PC-9 (cell line): Measurements from ENCODE around the gene FST. TPM values are rescaled to one million over a fixed set of nuclear protein-coding genes. Genes with fewer than 3 reads are reported as not detected.

Source experiments
- BruUV-seq: library from RNA; stranded (reverse); fragments of 400-500 nt; replicated peaks from 2 replicates; lab custom pipeline; 2021; lab: Mats Ljungman, UMichigan
- CTCF ChIA-PET: fragments of 300-600 bp; sonication (Branson Sonifier 250); formaldehyde crosslinking; loops from one replicate; lab custom pipeline; 2022; ENCODE audit warnings: antibody characterized with exemption; lab: Charles Lee
- POLR2A ChIA-PET: fragments of 300-600 bp; sonication (Branson Sonifier 250); formaldehyde crosslinking; loops from one replicate; lab custom pipeline; 2022; ENCODE audit warnings: antibody characterized with exemption; ENCODE audit not compliant: unreplicated experiment; lab: Charles Lee
- DNase-seq, 2 experiments: peaks; one replicate each; pipeline versions ENCODE4 v3.0.0 to v3.0.0-alpha.2; 2015 to 2022; ENCODE audit warnings: mixed read lengths in 1 of 2
- H2AFZ ChIP-seq: fragments of 200-600 bp; sonication (generic); 2 replicates; pipeline ENCODE4 v1.8.1; 2017; ENCODE audit warnings: antibody characterized with exemption
- H3F3A ChIP-seq: fragments of 200-600 bp; sonication (generic); 2 replicates; pipeline ENCODE4 v1.8.1; 2017; ENCODE audit warnings: antibody characterized with exemption, mild to moderate bottlenecking, low read depth; ENCODE audit not compliant: insufficient read depth
- H3K27ac ChIP-seq: fragments of 200-600 bp; sonication (generic); 2 replicates; pipeline ENCODE4 v1.6.1; 2016; ENCODE audit warnings: mixed run types
- H3K27me3 ChIP-seq: fragments of 200-600 bp; sonication (generic); 2 replicates; pipeline ENCODE4 v1.6.1; 2016; ENCODE audit warnings: low read depth, mixed run types; ENCODE audit not compliant: insufficient read depth
- H3K36me3 ChIP-seq: fragments of 200-600 bp; sonication (generic); 2 replicates; pipeline ENCODE4 v1.6.1; 2016; ENCODE audit warnings: low read depth, mixed run types
- H3K4me1 ChIP-seq: fragments of 200-600 bp; sonication (generic); replicated peaks from 2 replicates; pipeline ENCODE4 v1.6.1; 2016; ENCODE audit warnings: mixed run types; ENCODE audit not compliant: insufficient read depth
- H3K4me2 ChIP-seq: fragments of 200-600 bp; sonication (generic); 2 replicates; pipeline ENCODE4 v1.6.1; 2017; ENCODE audit warnings: mixed run types
- H3K4me3 ChIP-seq: fragments of 200-600 bp; sonication (generic); 2 replicates; pipeline ENCODE4 v1.6.1; 2016; ENCODE audit warnings: mixed run types
- H3K79me2 ChIP-seq: fragments of 200-600 bp; sonication (generic); 2 replicates; pipeline ENCODE4 v1.6.1; 2017; ENCODE audit warnings: low read depth, mixed run types
- H3K9me2 ChIP-seq: fragments of 200-600 bp; sonication (generic); 2 replicates; pipeline ENCODE4 v1.8.1; 2017; ENCODE audit warnings: mild to moderate bottlenecking; ENCODE audit not compliant: insufficient read depth
- H3K9me3 ChIP-seq: fragments of 200-600 bp; sonication (generic); 2 replicates; pipeline ENCODE4 v1.8.1; 2016; ENCODE audit warnings: low read depth; ENCODE audit not compliant: insufficient read depth
- H4K20me1 ChIP-seq: fragments of 200-600 bp; sonication (generic); 2 replicates; pipeline ENCODE4 v1.8.1; 2017; ENCODE audit not compliant: insufficient read depth
- CTCF ChIP-seq: fragments of 200-600 bp; sonication (generic); conservative IDR thresholded peaks from 2 replicates; pipeline ENCODE4 v1.6.1; 2017; ENCODE audit warnings: mixed run types, antibody characterized with exemption, mild to moderate bottlenecking, moderate library complexity
- EZH2 ChIP-seq: fragments of 200-600 bp; sonication (generic); IDR thresholded peaks from 2 replicates; pipeline ENCODE4 v1.8.0; 2017; ENCODE audit warnings: antibody characterized with exemption, low read depth
- intact Hi-C: fragments of 100-400 bp; cut with micrococcal nuclease; formaldehyde crosslinking; loops from one replicate; pipeline ENCODE4 v1.10.0; 2022; ENCODE audit not compliant: unreplicated experiment
- total RNA-seq: library from RNA; stranded (reverse); gene quantifications from 2 replicates; pipeline ENCODE4 v1.2.3, GENCODE V29; 2021

The FST gene
- total RNA-seq, 1 experiment from 2014 or later = 0.63 TPM

- intact Hi-C loops = loop anchor here (5.0 kb wide), 1 partner anchor 39 kb away; no protein-coding TSS in a partner anchor
- no peak for DNase-seq
- Histone ChIP-seq H3K4me1 (no peaks in the 10 kb centered on the region), H3K9me3 (no peaks in the 10 kb centered on the region; the same call in 1 of the 2 replicates), H3K4me2 (no peak overlapping the region), H2AFZ (no peak overlapping the region), H3K27ac (no peak overlapping the region), H4K20me1 (no peaks in the 10 kb centered on the region), H3K9me2 (peaks cover 4% of the 10 kb centered on the region; the same call in 1 of the 2 replicates), H3K4me3 (no peak overlapping the region), H3F3A (no peaks in the 10 kb centered on the region), H3K27me3 (no peaks in the 10 kb centered on the region), H3K79me2 (no peaks in the 10 kb centered on the region), H3K36me3 (no peaks in the 10 kb centered on the region)
- TF ChIP-seq CTCF = no peak
- no peak for TF ChIP-seq EZH2
- ChIA-PET POLR2A (no interaction called here), CTCF (no interaction called here)
- BruUV-seq = no TSS peak
These were observed 41.6 kb upstream of the FST start for GRCh38 chr5:53438486-53439472.

GRCh38 chr5:53442961-53443360 lies 37.5 kb upstream of the FST start:
- CTCF ChIA-PET = no interaction called here
- no peaks in the 10 kb centered on the region for H4K20me1 ChIP-seq
- POLR2A ChIA-PET = no interaction called here

GRCh38 chr5:53445569-53445968 lies 34.9 kb upstream of the FST start:
- CTCF ChIA-PET = no interaction called here
- intact Hi-C loops = no loop called here

More at GRCh38 chr5:53442961-53443360, 37.5 kb upstream of the FST start:
- Histone ChIP-seq H3K4me3 (no peak overlapping the region), H3K9me3 (no peaks in the 10 kb centered on the region; the same call in 1 of the 2 replicates), H3K27me3 (no peaks in the 10 kb centered on the region), H3K36me3 (no peaks in the 10 kb centered on the region), H3K79me2 (no peaks in the 10 kb centered on the region), H3K27ac (no peak overlapping the region), H3F3A (no peaks in the 10 kb centered on the region), H2AFZ (no peak overlapping the region), H3K9me2 (0 out of 2 replicates have a peak, but pooled peaks cover 3% of the 10 kb centered on the region), H3K4me2 (no peak overlapping the region), H3K4me1 (no peaks in the 10 kb centered on the region)
- intact Hi-C loops = no loop called here
- DNase-seq = no peak
- BruUV-seq = no TSS peak
- TF ChIP-seq CTCF = no peak
- no peak for TF ChIP-seq EZH2

More at GRCh38 chr5:53445569-53445968, 34.9 kb upstream of the FST start:
- DNase-seq = no peak
- no peaks in the 10 kb centered on the region for H3K36me3 ChIP-seq
- no peak overlapping the region for H3K4me3 ChIP-seq
- no peak overlapping the region for H2AFZ ChIP-seq
- no peaks in the 10 kb centered on the region for H3F3A ChIP-seq
- no peaks in the 10 kb centered on the region for H3K79me2 ChIP-seq
- no peaks in the 10 kb centered on the region for H3K4me1 ChIP-seq
- no peak overlapping the region for H3K27ac ChIP-seq
- H3K9me2 ChIP-seq = 0 out of 2 replicates have a peak, but pooled peaks cover 3% of the 10 kb centered on the region
- H3K9me3 ChIP-seq = no peaks in the 10 kb centered on the region; the same call in 1 of the 2 replicates
- POLR2A ChIA-PET = no interaction called here
- no peak overlapping the region for H3K4me2 ChIP-seq
- no peak for TF ChIP-seq EZH2
- TF ChIP-seq CTCF = no peak
- no TSS peak for BruUV-seq
- no peaks in the 10 kb centered on the region for H4K20me1 ChIP-seq
- H3K27me3 ChIP-seq = no peaks in the 10 kb centered on the region
